HG03108 (cell line): Measurements from ENCODE around the gene CRYAA.
"Not testable (repeated sequence)": the region's sequence is repeated elsewhere in the genome, so short reads cannot be mapped to it uniquely, and the experiment has no call there.

Experiments used
- ATAC-seq: cut with Tn5 transposase; IDR thresholded peaks from one replicate; pipeline ENCODE4 v1.9.1; 2021; ENCODE audit warnings: moderate library complexity; ENCODE audit not compliant: unreplicated experiment

The CRYAA gene

DNA sequence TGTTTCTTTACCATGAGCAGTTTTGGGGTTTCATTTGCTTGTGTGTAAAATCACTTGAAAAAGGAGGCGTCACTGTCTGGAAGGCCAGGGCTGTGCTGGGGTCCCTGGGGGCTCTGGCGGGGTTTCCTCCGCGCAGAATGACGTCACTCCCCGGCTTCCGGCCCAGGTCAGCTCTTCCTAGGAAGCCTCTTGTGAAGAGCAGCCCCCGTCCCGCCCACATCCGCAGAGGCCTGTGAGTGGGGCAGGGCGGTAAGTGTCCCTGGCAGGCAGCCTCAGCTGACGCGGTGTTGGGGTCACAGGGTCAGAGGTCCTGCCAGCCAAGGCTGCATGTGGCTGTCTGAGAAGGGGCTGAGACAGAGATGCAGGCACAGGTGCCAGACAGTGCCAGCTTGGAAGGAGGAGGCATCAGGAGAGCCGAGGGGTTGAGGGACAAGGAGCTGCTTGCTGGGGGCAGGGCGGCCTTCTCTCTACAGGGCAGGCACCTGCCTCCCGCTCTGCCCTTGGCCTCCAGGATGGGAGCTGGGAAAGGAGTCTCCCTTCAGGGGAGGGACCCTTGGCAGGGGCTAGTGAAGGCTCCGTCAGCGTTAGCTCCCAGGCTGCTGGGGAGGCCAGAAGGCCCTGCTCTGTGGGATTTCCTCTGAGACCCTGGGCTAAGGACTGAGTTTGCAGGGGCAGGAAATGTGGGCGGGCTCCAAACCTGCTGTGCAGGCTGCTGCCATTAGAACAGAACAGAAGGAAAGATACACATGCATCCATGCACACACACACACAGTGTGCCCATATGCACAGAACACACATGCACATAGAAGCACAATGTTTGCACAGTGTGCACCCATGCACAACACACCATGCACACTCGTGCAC is 8.5 kb downstream of the CRYAA start:
- ATAC-seq, result not testable (repeated sequence)

DNA sequence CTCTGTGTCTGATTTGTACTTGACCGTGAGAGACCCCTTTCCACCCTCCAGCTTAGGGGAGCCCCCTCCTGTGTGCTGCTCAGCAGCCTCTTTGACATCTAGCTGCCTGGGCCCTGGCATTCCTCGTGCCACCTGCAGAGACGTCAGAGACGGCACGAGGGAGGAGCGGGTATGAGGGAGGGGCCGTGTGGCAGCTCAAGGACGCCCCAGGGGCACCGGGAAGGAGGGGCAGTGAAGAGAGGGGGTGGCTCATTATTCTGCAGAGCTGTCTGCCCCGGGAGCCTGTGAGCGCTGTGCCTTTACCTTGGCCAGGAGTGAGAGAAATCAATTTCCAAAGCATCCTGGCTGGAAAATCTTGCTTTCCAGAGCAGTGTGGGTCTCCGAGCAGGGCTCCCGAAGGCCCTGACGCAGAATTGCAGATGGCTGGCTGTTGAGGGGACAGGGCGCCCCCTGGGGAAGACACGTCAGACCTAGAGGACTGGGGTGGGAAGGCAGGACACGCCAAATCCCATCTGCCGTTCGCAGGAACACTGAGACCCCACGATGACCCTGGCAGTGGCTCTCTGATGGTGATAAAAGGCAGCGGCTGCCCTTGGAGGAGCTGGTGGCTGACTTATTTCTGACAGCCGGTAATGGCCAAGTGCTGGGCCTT is 9.5 kb downstream of the CRYAA start:
- not testable (repeated sequence) for ATAC-seq

DNA sequence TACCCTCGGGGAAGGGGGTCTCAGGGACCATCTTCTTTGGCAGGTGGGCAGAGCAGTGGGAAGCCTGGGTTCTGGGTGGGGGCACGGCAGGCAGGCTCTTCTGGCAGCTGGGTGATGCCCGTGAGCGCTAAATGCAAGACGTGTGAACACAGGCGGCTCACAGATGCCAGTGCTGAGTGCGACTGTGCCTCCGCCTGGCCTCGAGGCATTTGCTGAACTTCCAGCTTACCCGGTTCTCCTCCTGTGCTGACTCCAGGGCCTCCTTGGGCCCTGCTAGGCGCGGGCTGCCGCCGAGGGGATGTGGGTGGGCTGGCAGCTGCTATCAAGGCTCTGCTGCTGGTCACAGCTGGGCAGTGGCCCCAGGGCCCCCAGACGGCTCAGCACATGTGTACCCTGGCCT is 12.2 kb downstream of the CRYAA start:
- not testable (repeated sequence) for ATAC-seq

DNA sequence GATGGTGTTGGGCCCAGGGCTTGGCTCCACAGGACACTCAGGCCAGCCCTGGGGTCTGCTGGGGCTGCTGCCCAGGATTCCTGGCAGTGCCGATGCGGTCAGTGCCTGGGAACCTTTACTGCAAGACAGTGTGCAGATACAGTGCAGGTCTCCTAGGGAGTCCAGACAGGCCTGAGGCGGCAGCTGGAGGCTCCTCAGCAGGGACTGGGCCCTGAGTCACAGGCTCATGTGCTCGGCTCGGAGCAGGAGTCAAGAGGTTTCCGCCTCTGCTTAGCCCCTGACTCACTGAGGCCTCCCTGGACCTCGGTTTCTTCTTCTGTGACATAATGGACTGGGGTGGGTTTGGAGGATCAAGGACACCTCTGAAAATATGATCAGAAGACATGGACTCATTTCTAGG is 18.5 kb downstream of the CRYAA start:
- not testable (repeated sequence) for ATAC-seq

DNA sequence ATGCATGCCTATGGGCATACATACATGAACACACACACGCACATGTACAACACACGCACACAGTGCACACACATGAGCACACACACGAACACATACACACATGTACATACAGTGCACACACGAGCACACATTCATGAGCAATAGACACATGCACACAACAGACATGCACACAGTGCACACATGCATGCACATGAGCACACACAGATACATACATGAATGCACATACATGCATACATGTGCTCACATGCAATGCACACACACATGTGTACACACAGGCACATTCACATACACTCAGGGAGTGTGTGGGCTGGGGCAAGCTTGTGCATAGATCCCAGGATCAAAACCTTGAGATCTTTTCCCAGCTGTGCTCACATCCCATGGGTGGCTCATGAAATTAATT is 18.9 kb downstream of the CRYAA start:
- no peak for ATAC-seq

DNA sequence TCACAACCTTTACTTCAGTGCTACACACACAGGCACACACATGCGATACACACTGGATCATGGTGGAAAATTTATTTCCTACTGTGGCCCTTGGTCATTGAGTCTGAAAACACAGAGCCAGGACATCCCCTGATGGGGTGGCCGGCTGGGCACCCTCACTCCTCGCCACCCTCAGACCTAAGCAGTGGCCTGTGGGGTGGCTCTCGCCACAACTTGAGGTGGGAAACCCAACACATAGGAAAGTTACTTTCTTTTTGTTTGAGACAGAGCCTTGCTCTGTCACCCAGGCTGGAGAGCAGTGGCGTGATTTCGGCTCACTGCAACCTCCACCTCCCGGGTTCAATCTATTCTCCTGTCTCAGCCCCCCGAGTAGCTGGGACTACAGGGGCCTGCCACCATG is 19.4 kb downstream of the CRYAA start:
- no peak for ATAC-seq

DNA sequence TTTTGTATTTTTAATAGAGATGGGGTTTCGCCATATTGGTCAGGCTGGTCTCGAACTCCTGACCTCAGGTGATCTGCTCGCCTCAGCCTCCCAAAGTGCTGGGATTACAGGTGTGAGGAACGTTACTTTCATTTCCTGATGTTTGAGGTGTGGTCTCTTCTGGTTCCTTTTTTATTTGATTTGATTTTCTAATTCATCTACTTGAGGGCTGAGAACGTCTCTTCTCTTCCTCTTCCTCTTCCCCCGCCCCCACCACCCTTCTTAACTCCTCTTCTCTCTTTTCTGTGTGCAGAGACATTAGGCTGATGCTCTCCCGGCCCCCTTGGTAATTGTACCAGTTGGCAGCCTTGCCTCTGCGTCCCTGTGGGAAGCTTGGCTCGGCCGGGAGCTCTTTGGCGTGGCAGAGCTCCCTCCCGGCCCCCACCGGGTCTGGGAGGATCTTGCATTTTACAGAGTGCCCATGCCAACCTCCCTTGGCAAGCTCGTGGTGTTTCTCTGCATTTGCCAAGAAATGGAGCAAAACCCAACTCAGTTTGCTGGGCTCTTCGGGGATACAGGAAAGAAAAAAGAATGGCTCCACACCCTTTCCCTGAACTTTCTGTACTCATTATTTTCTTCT is 19.9 kb downstream of the CRYAA start:
- no peak for ATAC-seq

DNA sequence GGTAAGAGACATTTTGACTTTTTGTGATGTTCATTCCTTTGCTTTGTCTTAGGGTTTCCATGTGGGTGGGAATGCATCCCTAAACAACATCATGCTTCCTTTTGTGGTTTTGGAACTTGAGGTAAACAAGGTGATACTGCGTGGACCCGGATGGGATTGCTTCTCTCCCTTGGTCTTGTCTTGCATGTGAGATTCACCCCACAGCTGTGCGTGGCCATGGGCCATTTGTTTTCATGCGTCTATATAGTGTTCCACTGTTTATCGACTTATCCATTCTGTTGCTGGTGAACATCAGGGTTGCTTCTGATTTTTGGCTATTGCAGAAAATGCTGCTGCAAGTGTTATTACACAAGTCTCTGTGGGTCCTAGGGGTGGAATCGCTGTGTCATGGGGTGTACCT is 21.1 kb downstream of the CRYAA start:
- ATAC-seq, result no peak

DNA sequence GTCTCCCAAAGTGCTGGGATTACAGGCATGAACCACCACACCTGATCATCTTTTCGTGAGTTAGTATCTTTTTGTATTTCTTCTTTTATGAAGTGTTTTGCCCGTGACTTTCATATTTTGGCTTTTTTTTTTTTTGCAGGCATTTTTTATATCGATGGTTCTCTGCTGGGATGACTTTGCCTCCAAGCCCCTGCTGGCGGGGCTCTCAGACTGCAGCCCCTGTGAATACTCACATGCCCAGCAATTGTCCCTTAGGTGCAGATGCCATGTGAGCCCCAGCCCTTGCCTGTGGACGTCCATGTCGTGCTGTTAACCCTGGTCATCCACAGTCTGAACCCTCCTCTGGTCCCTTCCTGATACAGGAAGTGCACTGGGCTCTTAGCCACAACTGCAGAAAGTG is 21.7 kb downstream of the CRYAA start:
- ATAC-seq, result no peak

DNA sequence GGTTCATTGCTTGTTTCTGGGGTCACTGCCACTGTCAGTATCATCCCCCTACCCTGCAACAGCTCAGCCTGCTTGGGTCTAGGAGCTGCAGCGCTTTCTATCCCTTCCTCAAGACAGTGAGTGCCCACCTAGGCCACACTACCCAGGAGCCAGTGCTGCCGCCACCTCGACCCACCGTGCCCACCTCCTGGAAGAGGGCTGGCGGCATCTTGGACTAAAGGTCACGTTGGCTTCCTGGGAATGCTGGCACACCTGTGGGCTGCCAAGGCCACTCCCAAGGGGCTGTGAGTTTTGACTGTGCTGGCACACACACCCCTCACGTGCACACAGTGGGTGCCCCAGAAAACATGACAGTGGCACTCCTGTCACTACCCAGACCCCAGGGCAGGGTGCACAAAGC is 22.1 kb downstream of the CRYAA start:
- ATAC-seq, result no peak

DNA sequence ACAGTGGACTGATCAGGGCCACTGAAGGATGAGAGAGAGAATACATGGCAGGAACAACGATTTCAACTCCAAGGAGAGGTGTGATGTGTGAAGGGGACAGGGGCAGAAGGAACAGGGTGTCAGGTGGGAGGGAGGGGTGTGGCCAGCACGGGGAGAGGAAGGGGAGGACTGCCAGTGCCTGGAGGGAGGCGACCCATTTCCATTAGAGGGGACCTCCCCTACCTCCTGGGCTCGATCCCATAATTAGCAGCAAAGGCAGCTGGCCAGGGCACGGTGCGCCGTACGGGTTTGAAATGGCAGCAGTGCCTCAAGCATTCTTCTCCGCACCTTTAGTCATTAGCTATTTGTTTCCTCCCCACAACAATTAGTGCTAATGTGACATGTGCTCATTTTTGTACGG is 22.7 kb downstream of the CRYAA start:
- no peak for ATAC-seq

DNA sequence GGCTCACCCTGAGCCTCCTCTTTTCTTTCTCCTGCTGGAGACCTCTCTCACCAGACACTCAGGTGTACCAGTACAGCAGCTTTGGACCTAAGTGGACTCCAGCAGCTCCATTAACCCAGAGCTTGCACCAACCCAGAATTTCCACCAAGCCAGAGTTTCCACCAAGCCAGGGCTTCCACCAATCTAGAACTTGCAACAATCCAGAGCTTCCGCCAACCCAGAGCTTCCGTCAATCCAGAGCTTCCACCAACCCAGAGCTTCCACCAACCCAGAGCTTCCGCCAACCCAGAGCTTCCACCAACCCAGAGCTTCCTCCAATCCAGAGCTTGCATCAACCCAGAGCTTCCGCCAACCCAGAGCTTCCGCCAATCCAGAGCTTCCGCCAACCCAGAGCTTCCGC is 23.2 kb downstream of the CRYAA start:
- ATAC-seq, result no peak

DNA sequence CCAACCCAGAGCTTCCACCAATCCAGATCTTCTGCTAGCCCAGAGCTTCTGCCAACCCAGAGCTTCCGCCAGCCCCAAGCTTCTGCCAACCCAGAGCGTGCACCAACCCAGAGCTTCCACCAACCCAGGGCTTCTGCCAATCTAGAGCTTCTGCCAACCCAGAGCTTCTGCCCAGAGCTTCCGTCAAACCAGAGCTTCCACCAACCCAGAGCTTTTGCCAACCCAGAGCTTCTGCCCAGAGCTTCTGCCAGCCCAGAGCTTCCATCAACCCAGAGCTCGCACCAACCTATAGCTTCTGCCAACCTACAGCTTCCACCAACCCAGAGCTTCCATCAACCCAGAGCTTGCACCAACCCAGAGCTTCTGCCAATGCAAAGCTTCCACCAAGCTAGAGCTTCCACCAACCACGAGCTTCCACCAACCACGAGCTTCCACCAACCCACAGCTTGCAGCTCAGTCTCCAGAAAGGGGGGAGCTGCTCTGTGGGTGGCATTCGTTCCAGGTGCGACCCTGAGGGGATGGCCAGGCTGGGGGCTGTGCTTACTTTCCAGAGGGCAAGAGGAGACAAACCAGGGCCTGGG is 23.8 kb downstream of the CRYAA start:
- ATAC-seq, result no peak

DNA sequence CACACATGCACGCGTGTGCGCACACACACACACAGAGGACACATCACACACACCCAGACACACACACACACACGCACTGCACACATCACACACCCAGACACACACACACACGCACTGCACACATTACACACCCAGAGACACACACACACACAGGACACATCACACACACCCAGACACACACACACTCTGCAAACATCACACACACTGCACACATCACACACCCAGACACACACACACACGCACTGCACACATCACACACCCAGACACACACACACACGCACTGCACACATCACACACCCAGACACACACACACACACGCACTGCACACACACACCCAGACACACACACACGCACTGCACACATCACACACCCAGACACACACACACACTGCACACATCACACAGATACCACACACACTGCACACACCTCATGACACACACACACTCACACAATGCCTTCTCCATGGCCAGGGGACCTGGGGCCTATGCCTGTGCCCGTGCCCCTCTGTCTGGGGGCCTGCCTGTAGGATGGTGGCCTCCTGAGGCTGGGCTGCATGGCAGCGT is 24.4 kb downstream of the CRYAA start:
- ATAC-seq, result no peak

DNA sequence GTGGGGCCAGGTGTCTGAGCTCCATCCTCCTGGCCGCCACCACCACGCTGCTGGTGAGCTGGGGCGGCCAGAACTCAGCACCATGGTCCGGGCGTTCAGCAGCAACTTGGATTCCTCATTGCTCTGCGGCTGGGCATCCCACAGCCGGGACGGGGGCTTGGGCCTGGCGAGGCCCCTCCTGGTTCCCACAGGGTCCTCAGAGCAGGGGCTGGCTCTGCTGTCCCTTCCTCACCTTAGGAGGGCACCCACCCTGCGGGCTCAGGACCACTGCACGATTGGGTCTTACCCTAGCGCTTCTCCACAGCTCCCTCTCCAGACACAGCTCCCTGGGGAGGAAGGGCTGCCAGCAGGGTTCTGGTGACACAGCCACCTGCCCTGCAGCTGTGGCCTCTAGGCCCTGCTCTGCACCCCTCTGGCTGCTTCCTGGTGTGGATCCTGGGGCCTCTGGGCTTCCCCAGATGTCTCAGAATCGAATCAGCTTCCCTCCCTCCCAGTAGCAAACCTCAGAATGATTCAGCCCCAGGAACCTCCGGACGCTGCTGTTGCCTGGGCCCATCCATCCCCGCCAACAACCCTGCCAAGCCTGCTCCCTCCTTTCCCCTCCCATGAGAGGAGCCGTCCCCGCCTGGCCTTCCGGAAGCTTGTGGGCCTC is 25.0 kb downstream of the CRYAA start:
- ATAC-seq, result no peak

DNA sequence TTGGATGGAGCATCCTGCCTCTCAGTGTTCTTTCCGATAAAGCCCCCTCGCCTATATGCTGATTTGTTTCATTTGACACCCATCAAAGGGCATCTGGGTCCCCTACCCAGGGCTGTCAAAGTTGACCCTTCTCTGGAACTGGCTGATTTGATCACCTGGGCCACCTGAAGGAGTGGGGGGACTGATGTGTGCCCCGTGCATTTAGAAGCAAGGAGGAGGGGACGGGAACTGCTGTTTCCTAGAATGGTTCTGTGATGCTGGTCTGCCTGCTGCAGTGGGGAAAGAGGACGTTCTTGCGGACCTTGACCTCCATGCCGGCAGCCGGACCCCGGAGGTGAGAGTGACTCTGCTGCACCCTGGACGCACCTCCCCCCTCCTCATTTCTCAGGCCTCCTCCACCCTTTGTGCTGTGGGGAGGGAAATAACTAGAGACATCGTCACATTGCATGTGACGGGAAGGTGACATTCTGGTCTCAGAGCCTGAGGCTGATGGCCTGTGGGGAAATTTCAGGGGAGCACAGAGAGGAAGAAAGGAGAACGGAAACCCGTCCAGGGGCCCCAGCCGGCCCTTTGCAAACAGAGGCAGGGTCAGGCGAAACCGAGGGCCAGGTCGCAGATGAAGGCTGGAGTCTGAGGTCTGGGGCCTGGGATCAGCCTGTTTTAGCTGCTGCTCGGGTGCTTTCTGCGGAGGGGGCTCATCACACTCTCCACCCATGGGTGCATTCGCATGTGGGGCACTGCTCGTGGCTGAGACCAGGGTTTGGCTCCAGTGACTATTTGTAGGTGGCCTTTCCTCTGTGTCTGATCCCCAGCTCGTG is 25.7 kb downstream of the CRYAA start:
- no peak for ATAC-seq

DNA sequence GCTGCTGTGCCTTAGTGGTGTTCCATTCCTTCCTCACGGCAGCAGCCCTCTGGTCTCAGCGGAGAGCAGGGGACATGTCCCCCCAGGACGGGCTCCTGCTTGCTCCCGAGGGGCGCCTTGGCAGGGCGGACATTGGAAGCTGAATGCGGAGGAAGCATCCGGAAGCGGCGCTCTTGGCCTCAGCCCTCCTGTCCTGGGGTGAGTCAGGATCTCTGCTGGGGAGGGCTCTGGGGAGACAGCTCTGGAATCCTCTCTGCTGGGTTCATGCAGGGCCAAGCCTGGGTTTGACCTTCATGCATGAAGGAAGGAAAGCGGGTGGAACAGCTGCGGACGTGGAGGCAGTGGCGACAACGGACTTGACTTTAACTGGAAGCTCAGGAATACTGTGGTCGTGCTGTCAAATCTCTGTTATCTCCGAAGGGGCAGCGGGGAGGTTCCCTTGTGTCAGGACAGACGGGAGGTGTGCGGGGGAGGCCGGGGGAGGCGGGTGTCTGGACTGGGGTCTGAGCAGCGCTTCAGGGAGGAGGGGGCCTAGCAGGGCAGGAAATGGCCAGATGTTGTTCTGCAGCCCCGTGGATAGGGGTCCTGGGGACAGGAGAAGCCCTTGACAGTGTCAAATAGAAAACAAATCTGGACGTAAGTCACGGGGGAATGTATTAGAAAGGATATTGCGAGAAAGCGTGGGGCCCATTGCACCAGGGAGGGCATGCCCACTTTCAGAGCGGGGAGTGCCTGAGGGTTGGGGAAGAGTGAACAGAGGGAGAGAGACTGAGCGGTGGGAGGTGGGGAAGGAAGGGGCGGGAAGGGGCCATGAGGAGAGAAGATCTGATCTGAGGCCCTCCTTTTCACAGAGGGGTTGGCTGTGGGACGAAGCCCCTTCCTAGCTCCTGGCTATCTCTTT is 26.6 kb downstream of the CRYAA start:
- ATAC-seq, result no peak

DNA sequence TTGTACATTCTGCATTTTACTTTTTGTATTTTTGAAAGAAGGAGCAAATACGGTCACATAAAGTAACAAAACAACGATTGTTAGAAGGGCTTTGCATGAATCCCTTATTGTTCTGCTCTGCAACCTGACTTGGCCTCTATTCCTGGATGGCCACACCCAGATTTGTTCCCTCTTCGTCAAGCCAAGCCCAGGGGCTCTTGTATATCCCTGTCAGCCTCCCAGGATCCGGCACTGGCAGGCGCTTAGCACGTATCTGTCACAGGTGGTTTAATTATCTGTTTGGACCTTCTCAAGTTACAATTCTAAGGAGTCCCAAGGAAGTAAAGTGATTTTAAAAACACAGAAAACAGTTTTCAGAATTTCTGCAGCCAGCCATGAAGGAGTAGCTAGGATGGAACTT is 28.0 kb downstream of the CRYAA start:
- ATAC-seq, result no peak

DNA sequence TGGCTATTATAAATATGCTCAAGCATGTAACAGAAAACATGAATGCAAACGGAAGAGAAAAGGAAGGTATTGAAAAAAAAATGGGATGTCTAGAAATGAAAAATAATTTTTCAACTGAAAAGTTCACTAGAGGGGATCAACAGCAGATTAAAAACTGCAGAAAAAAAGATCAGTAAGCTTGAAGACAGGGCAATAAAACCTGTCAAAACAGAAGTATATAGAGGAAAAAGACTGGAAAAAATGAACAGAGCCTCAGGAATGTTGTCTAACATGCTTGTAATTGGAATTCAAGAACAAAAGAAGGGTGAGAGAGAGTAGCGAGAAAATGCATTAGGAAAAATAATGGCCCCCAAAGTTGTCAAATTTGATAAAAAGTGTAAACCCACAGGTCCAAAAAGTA is 29.6 kb downstream of the CRYAA start:
- ATAC-seq, result no peak
